ENCODE results near the gene SCLY. TPM values are rescaled to one million over a fixed set of nuclear protein-coding genes. Genes with fewer than 3 reads are reported as not detected.
A peak's percentile ranks its signal among the peaks of the same experiment; 100 is the strongest.

Gene SCLY
- total RNA-seq, 2 donors from 2014 or later, result 56.2 to 57.1 TPM

DNA sequence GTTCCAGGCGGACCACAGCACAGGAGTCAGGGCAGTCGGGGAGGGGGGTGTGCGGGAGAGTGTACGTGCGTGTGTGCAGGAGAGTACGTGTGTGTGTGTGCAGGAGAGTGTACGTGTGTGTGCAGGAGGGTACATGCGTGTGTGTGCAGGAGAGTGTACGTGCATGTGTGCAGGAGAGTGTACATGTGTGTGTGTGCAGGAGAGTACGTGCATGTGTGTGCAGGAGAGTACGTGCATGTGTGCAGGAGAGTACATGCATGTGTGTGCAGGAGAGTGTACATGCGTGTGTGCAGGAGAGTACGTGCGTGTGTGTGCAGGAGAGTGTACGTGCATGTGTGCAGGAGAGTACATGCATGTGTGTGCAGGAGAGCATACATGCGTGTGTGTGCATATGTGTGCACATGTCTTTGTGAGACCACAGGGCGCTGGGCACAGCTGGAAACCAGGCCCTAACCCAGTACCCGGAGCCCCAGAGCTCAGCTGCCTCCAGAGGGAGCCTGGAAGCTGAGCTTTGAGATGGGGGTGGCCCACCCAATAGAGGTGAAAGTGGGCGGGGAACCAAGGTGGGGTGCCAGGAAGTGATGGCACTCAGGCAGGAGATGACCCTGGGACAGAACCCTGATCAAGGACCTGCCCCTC, 63.8 kb downstream of the SCLY start:
- H3K27me3 Mint-ChIP-seq, result no peaks in the 10 kb centered on the region
- no peaks in the 10 kb centered on the region for H3K9me3 Mint-ChIP-seq
- H3K4me1 Mint-ChIP-seq, result no peaks in the 10 kb centered on the region
- no peak for ATAC-seq (replicated peaks)
- H3K36me3 Mint-ChIP-seq (ENCODE audit: low read depth), result no peaks in the 10 kb centered on the region
- no peak overlapping the region for H3K27ac Mint-ChIP-seq
- H3K4me3 Mint-ChIP-seq, result no peak overlapping the region

DNA sequence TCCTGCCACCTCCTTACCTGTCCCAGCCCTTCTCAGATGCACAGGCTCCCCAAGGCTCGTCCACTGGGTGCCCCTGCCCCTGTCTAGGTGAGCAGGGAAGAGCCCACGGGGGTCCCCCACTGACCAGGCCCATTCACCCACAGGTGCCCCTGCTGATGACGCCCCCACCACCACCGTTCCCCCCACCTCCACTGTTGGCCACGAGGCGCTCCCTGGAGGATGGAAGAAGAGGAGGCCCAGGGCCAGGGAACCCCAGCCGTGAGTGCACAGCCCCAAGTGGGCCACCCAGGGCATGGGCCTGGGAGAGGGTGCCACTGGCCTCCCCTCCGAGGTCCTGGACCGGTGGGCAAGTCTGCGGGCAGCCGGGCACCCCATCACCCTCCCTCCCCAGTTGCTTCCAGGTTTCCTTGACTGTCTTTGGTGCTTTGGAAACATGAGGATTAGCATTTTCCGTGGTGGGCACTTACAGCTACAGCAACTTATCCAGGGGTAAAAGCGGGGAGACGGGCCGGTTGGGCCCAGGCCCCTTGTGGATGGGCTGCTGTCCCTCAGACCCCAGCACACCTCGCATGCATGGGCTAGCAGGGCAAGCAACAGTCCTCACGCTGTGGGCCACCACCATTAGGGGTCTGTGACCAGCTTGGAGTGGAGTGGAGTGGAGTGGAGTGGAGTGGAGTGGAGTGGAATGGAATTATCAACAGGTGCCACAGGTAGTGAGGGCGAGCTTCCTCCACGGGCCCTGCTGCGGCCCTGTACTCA, 64.5 kb downstream of the SCLY start:
- H3K9me3 Mint-ChIP-seq, result no peaks in the 10 kb centered on the region
- no peaks in the 10 kb centered on the region for H3K27me3 Mint-ChIP-seq
- H3K36me3 Mint-ChIP-seq (ENCODE audit: low read depth), result no peaks in the 10 kb centered on the region
- ATAC-seq (replicated peaks), result no peak
- H3K4me3 Mint-ChIP-seq, result no peak overlapping the region
- H3K4me1 Mint-ChIP-seq, result no peaks in the 10 kb centered on the region
- H3K27ac Mint-ChIP-seq, result no peak overlapping the region

- Mint-ChIP-seq H3K27ac (no peak overlapping the region), H3K4me1 (no peaks in the 10 kb centered on the region), H3K9me3 (no peaks in the 10 kb centered on the region), H3K27me3 (no peaks in the 10 kb centered on the region), H3K36me3 (ENCODE audit: low read depth) (no peaks in the 10 kb centered on the region), H3K4me3 (no peak overlapping the region)
- ATAC-seq (replicated peaks), result no peak
Observed at GRCh38 chr2:238126338-238126737, 65.5 kb downstream of the SCLY start.

GRCh38 chr2:238126775-238127164, 66.0 kb downstream of the SCLY start:
- Mint-ChIP-seq H3K36me3 (ENCODE audit: low read depth) (no peaks in the 10 kb centered on the region), H3K9me3 (no peaks in the 10 kb centered on the region), H3K4me1 (no peaks in the 10 kb centered on the region), H3K27me3 (no peaks in the 10 kb centered on the region), H3K27ac (no peak overlapping the region), H3K4me3 (no peak overlapping the region)
- ATAC-seq (replicated peaks), result no peak

DNA sequence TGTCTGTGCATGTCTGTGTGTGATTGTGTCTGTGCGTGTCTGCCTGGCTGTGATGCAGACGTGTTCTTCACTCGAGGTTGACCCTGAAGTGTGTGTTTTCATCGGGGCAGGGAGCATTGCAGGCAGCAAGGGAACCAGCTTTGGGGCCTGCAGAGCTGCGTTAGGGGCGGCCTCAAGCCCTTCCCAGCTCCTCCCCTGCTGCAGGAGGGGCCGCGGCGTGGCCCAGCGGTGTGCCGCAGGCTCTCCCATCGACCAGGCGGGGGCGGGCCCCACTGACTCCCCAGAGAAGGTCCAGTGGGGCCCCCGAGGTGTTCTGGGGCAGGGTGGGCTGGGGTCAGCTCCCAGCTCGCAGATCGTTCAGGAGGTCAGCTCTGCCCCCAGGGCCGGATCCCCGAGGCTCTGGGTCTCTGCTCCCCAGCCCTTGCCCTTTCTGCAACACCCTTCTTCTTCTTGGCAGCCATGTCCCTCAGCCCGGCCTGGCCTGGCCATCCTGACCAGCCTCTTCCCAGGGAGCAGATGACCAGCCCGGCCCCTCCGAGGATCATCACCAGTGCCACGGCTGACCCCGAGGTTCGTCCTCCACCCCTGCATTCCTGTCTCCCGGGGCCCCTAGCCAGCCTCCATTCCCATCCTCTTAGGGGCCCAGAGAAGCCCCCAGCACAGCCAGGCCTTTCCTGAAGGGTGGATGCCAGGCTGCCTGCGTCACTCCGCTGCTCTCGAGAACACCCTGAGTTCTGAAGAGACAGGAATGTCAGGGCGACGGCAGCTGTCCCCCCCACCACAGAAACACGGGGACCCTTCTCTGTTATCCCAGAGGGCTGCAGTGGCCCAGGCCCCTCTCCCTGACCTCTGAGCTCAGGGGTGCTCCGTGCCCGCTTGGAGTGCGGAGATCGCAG, 66.6 kb downstream of the SCLY start:
- H3K4me1 Mint-ChIP-seq, result no peaks in the 10 kb centered on the region
- no peak overlapping the region for H3K4me3 Mint-ChIP-seq
- no peak overlapping the region for H3K27ac Mint-ChIP-seq
- no peaks in the 10 kb centered on the region for H3K36me3 Mint-ChIP-seq (ENCODE audit: low read depth)
- H3K9me3 Mint-ChIP-seq, result no peaks in the 10 kb centered on the region
- ATAC-seq (replicated peaks), result peak; percentile 43
- no peaks in the 10 kb centered on the region for H3K27me3 Mint-ChIP-seq

- Mint-ChIP-seq H3K4me1 (no peaks in the 10 kb centered on the region), H3K36me3 (ENCODE audit: low read depth) (no peaks in the 10 kb centered on the region), H3K27ac (no peak overlapping the region), H3K4me3 (no peak overlapping the region), H3K9me3 (no peaks in the 10 kb centered on the region), H3K27me3 (no peaks in the 10 kb centered on the region)
- no peak for ATAC-seq (replicated peaks)
Observed at GRCh38 chr2:238128061-238128440, 67.2 kb downstream of the SCLY start.

- Mint-ChIP-seq H3K27ac (no peak overlapping the region), H3K27me3 (no peaks in the 10 kb centered on the region), H3K4me1 (no peaks in the 10 kb centered on the region), H3K36me3 (ENCODE audit: low read depth) (no peaks in the 10 kb centered on the region), H3K4me3 (no peak overlapping the region), H3K9me3 (no peaks in the 10 kb centered on the region)
- no peak for ATAC-seq (replicated peaks)
Observed at GRCh38 chr2:238128534-238129001, 67.8 kb downstream of the SCLY start.

DNA sequence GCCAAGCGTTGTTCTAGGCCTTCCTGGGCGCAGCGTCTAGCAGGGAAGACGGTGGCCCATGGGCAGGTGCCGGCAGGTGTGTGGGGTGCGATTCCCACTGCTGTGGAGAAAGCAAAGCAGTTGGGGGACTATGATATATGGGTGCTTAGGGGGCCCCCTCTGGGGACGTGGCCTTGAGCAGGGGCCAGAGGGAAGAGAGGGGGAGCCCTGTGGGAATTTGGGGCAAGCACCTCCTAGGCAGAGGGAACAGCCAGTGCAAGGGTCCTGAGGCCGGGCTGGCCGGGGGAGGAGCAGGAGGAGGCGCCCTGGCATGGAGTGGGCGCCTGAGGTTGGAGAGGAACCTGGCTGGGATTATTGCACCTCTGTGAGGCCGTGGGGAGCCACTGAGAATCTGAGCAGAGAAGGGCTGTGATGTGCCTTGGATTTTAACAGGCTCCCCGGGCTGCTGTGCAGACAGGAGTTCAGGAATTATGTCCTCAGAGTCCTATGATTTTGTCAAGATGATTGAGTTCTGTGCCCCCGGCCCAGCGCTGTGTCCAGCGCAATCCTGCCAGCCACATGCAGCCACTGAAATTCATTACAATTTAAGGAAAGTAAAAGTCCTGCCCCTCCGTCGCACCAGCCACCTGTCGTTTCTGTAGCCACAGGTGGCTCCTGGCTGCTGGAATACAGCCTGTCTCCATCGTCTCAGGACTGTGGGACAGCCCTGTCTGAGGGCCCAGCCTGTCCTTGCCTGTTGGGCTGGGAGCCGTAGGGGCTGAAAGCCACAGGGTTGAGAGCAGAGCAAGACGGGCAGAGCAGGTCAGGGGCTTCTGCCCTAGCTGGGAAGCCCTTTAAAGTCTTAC, 68.6 kb downstream of the SCLY start:
- Mint-ChIP-seq H3K9me3 (no peaks in the 10 kb centered on the region), H3K27ac (no peak overlapping the region), H3K4me1 (no peaks in the 10 kb centered on the region), H3K27me3 (no peaks in the 10 kb centered on the region), H3K4me3 (no peak overlapping the region), H3K36me3 (ENCODE audit: low read depth) (no peaks in the 10 kb centered on the region)
- no peak for ATAC-seq (replicated peaks)

- no peaks in the 10 kb centered on the region for H3K4me1 Mint-ChIP-seq
- no peak overlapping the region for H3K4me3 Mint-ChIP-seq
- no peaks in the 10 kb centered on the region for H3K27me3 Mint-ChIP-seq
- H3K36me3 Mint-ChIP-seq (ENCODE audit: low read depth), result no peaks in the 10 kb centered on the region
- no peak overlapping the region for H3K27ac Mint-ChIP-seq
- H3K9me3 Mint-ChIP-seq, result no peaks in the 10 kb centered on the region
- no peak for ATAC-seq (replicated peaks)
Observed at GRCh38 chr2:238130111-238130695, 69.4 kb downstream of the SCLY start.

GRCh38 chr2:238130696-238131628, 70.2 kb downstream of the SCLY start:
- ATAC-seq (replicated peaks), result no peak
- Mint-ChIP-seq H3K9me3 (no peaks in the 10 kb centered on the region), H3K4me3 (no peak overlapping the region), H3K36me3 (ENCODE audit: low read depth) (no peaks in the 10 kb centered on the region), H3K27me3 (no peaks in the 10 kb centered on the region), H3K4me1 (no peaks in the 10 kb centered on the region), H3K27ac (no peak overlapping the region)

- H3K36me3 Mint-ChIP-seq (ENCODE audit: low read depth), result no peaks in the 10 kb centered on the region
- no peak for ATAC-seq (replicated peaks)
- no peak overlapping the region for H3K4me3 Mint-ChIP-seq
- H3K27ac Mint-ChIP-seq, result no peak overlapping the region
- H3K9me3 Mint-ChIP-seq, result no peaks in the 10 kb centered on the region
- H3K27me3 Mint-ChIP-seq, result no peaks in the 10 kb centered on the region
- no peaks in the 10 kb centered on the region for H3K4me1 Mint-ChIP-seq
Observed at GRCh38 chr2:238131761-238132462, 71.1 kb downstream of the SCLY start.

Measured in activated T-helper 17 cell treated with anti-CD3 and anti-CD28 coated beads, Interleukin-2, amount 50 U/mL, for 72 hours (primary cell).